Skin of body (tissue), 2 donors: Measurements from ENCODE around the gene PCK2. TPM values are rescaled to one million over a fixed set of nuclear protein-coding genes. Genes with fewer than 3 reads are reported as not detected.

ENCODE experiments used
- DNase-seq: peaks from one replicate; lab custom pipeline; 2025; lab: John Stamatoyannopoulos, UW
- total RNA-seq: library from RNA; depleted of rRNA; stranded (reverse); fragments of >200 nt; gene quantifications from one replicate; pipeline ENCODE4 v1.2.3, GENCODE V29; 2014

Gene PCK2
- total RNA-seq, 1 donor from 2014 or later: 7.2 TPM

DNA sequence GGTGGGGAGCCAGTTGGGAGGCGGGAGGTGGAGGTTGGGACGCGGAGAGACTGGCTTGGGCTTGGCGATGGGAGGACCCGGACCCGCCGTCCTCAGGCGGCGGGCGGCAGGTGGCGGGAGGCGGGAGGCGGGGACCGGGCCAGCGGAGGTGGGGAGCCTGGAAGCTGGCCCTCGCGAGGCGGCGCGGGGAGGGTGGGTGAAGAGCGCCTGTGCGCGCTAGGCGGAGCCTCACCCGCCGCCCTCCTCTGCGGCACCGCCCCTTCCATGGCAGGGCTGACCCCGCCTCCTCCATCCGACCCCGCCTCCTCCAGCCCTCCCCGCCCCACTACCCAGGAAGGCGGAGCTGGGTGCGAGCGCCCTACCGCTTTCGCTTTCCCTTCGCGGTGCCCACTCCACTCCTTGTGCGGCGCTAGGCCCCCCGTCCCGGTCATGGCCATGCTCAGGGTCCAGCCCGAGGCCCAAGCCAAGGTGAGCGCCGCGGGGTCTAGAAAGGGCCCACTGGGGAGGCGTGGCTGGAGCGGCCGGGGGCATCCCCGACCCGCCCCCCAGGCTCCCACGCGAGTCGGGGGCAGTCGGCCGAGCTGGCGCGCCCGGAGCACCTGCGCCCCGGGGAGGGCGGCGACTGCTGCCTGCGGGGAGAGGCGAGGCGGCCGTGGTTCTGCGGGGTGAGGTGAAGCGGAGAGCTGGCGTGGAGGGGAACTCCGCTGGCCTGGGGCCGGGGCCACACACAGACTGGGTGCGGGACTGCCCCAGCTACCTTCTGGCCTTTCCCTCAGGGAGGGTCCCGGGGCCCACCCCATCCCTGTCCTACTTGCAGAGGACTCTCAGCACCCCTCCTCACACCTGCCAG lies 41.9 kb downstream of the PCK2 start, which contains the start of gene PSME1:
PSME1 (plus strand) TSS at position 361 of the 850 bp plus-strand sequence; CDS start at position 430, 69 bp downstream.
- peak; percentile 80 for DNase-seq

DNA sequence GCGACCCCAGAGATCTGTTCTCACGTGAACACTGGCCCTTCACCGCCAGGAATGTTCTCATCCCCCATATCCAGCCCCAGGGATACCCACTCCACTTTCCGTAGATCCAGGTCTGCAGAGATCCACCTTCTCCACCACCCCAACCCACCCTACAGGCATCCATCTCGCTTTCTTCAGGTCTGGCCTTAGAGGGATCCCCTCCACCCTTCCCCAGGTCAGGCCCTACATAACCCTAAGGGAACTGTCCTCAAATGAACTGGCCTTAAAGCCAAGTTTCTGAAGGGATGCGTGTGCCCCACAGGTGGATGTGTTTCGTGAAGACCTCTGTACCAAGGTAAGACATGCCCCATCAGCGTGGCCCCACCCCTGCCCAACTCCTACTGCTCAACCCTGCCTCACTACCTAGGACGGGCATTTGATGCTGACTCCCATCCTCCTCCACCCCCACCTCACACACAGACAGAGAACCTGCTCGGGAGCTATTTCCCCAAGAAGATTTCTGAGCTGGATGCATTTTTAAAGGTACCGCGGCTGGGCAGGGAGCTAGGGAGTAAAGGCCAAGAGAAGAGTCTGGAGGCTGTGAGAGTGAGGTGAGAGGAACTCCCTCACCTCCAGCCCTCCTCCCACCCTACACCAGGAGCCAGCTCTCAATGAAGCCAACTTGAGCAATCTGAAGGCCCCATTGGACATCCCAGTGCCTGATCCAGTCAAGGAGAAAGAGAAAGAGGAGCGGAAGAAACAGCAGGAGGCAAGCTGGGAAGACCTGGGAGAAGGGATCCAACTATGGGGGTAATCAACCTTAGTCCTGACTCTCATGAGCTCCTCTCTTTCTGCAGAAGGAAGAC lies 42.8 kb downstream of the PCK2 start:
- no peak for DNase-seq

DNA sequence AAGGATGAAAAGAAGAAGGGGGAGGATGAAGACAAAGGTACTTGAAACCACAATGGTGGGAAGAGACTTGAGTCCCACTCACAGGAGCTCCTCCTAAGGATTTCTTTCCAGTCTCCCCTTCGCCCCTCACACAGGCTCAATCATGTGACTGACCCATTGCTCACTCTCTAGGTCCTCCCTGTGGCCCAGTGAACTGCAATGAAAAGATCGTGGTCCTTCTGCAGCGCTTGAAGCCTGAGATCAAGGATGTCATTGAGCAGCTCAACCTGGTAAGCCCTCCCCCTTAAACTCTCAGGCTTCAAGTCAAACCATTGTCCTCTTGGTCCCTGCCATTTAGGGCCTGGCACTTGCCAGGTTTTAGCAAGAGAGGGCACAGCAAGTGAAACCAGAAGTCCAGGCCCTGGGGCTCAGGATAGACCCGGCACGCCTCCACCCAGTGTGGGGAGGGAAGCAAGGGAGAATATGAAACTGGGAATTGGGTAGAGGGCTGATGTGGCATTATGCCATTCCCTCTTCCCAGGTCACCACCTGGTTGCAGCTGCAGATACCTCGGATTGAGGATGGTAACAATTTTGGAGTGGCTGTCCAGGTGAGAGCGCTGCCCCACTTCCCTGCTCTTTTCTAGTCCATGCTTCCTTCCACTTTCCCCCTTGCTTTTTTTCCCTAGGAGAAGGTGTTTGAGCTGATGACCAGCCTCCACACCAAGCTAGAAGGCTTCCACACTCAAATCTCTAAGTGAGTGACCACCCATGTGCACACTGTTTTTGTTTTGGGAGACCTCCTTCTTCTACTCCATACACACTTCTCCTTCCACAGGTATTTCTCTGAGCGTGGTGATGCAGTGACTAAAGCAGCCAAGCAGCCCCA lies 43.7 kb downstream of the PCK2 start:
- no peak for DNase-seq

DNA sequence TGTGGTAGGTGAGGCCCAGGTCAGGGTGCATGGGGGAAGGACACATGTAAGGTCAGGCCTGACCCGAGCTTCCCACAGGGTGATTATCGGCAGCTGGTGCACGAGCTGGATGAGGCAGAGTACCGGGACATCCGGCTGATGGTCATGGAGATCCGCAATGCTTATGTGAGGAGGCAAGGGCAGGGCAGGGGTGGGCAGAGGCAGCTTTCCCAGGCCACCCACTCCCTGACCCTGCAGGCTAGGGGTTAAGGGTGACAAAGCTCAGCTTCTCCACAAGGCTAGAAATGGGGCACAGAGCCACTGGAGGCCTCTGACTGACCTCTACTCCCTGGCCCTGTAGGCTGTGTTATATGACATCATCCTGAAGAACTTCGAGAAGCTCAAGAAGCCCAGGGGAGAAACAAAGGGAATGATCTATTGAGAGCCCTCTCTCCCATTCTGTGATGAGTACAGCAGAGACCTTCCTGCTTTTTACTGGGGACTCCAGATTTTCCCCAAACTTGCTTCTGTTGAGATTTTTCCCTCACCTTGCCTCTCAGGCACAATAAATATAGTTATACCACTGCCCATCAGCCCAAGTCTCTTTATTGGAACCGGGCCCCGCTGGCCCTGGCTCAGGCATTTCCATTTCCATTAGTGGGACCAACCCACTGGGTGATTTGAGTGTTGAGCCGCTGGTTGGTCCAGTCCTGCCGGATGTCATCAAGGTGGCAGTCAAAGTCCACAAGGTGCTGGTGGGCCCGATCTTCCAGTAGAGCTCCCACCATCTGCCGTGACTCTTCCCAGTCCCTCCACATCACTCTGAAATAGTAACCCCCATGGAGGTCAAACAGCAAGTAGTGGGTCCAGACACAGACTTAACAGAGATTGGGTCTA lies 44.5 kb downstream of the PCK2 start:
- DNase-seq: no peak

DNA sequence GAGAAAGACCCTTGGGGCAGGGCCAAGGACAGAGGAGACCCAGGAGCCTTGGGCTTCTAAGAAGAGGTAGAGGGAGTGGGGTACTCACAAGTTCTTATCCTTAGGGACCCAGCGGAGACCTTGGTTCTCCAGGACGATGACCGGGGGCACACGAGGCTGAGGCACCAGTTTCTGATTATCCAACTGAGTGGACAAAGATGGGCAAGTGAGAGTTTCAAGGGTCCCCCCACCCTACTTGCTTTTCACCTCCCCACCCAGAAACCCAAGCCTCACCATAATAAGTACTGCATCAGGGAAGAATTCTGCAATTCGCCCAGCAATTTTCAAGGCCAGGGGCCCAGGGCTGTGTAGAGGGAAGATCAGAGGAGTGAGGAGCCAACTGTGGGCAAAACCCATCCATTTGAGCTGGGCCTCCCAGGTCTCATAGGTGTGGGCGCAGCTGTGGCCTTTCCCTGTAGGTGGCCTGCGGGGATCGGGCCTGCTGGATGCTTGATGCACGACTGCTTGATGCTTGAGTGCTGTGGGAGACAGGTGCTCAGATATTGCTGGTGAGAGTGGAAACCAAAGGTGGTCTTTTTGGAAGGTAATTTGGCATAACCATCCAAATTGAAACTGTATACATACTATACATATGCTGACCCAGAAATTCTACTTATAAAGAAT lies 45.3 kb downstream of the PCK2 start:
- DNase-seq: no peak

DNA sequence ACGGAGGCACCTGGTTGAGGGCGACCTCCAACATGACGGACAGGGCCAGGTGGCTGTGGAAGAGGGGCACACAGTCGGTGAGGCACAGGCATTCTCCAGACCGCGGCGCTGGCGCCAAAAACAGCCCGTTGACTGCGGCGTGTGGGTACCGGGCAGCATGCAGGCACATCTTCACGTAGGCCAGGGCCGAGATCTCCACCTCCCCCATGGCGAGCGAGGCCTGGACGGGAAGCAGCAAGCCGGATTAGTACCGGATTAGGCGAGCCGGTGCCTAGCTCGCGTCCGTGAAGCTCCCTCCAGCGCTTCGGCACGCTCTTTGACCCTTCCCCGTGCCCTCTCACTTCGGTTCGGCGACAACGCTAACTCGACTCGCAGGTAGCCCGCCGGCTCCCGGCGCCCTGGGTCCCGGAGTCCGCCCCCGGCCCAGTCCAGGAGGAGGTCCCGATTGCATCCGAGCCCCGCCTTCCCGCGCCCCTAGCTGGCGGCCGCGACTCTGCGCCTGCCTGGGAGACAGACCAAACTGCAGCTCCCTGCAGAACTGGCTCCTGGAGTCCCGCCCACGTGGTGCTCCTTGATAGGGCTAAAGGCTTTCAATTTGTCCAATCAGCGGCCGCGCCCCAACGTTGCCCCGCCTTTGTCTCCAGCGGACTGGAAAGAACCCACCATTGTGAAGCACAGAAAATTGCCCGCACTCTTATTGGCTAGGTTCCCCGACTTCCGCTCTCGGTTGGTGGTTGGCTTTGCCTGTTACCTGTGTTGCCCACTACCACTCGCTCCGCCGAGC lies 47.2 kb downstream of the PCK2 start, which contains the start of gene EMC9:
EMC9 (minus strand) TSS at position 495 of the 784 bp plus-strand sequence; CDS start at position 208, 287 bp downstream.
- peak; percentile 99 for DNase-seq

DNA sequence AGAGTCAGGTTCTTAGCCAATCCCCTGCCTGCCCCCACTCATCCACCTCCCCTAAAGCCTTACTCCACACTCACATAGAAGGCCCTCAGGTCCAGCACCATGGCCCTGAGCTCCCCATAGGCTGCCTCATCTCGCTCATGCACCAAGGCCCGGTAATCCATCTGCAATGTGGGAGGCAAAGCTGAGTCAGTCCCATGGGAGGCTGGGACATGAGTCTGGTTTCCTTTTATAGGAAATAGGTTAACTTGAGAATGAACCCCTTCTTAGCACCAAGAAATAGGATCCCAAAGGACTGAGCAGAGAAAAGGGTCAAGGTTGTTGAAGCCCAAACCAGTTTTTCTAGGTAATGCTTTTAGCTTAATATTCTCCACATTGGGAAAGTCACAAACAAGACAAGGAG lies 49.4 kb downstream of the PCK2 start:
- no peak for DNase-seq

DNA sequence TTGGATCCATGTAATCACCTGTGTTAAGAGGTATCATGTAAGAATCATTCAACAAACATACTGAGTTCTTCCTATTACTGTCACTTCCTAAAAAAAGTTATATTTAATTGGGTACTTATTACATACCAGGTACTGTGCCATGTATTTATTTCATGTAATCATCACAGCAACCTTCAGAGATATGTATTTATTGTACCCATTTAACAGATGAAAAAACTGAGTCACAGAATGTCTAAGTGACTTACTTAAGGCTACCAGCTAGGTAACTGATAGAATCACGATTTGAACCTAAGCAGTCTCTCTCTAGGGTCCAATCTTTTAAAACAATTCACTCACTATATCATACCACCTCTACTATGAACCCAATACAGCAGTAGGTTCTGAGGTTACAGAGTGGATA lies 50.3 kb downstream of the PCK2 start:
- no peak for DNase-seq

DNA sequence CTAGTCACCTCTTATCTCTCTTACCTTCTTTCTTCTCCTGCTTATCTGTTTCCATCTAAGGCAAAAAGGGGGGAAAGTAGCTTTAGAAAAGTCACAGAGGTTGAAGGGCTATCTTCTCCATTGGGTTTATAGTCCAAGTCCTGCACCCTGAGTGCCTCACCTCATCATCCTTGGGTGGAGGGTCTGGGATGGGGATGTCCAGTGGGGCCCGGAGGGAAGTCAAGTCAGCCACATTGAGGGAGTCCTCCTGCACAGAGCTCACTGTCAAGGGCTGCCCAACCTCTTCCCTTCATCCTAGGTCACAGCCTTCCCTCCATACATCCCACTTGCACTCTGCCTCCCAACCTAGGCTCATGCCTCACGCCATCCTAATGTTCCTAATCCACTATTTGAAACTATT lies 51.1 kb downstream of the PCK2 start:
- no peak for DNase-seq

DNA sequence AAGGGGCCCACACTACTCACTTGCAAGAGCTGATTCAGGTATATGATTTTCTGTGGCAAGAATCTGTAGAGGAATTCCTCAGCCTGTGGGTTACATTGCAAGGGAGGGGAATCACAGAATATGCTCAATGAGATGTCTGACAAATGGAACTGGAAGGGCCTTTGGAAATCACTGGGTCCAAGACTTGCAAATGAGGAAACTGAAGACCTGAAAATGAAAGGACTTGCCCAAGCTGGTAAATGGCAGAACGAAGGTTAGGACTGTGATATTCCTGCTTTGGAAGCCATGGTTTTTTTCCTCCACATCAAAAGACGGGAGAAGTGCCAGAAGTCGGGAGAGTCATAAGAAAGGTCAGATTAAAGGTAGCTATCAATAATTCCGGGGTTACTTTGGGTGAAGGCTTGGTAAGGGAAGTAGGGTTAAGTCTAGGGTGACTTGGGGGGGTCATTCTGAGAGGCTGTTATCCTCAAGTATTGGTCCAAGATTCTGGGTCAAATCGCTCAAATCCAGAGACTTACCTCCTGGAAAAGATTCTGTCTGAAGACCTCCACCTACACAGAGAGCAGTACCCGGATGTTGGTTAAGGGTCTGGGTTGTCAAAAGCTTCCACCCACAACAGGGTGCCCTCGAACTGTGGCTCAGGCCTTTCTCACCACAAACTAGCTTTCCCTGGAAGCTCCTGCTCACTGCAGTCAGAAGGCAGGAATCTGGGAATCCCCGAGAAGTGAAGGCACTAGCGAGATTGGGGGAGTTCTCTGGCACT lies 51.8 kb downstream of the PCK2 start:
- DNase-seq: no peak

DNA sequence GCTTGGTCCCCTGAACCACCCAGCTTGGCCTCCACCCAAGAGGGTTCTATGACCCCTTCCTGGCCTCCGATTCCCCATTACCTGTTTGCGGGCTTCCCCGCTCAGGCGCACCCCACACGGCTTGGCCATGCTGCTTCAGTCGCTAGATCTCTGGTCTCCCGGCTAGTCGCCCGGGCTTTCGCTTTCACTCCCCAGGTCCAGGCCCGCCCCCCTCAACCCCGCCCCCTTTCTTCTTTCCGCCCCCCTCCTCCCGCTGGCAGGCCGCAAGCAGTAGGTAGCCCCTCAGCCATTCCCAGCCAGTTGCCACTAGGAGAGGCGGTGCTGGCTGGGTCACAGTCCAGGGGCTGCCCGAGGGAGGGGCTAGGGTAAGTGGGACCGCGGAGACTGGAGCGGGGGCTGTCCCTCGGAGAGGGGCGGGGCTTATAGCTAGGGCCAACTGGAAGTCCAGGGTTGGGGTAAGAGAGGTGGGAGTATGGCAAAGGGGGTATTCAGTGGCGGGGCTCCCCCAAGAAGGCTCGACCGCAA lies 52.4 kb downstream of the PCK2 start, which contains the start of gene PSME2:
PSME2 (minus strand) TSS at position 158 of the 525 bp plus-strand sequence; CDS start at position 129, 29 bp downstream.
- DNase-seq: peak; percentile 90

DNA sequence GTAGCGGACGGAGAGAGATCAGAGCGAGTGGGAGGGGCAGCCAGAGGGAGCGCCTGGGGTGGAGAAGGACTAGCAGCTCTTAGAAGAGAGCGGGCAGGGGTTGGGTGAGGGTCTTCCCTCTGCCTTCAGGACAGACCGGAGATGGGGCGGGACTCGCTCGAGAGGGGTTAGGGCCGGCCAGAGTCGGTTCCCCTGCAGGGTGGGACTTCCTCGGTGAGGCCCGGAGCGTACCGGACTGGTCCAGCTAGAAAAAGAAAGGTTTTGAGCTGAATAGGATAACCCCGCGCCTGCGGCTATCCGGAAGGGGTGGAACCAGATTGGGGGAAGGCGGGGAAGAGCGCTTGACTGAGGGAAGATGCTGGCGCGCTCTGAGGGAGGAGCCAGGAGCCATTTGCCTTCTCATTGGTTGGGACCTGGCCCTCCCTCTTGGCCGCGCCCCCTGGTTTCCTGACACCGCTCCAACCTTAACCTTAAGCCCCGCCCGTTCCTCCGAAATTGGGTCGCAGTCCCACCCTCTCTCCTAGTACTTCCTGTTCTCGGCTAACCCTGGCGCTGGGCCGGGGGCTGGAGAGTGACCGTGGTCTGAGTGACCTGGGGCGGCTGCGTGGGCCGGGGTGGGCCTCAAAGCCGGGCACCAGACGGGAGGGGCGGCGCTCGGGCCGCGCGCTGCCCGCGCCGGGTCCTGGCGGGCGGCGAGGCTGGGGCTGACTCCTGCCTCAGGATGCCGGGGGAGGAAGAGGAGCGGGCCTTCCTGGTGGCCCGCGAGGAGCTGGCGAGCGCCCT lies 53.1 kb downstream of the PCK2 start, which contains the start of gene RNF31:
RNF31 (plus strand) TSS at position 521 of the 783 bp plus-strand sequence; CDS start at position 722, 201 bp downstream.
- DNase-seq: peak; percentile 98

DNA sequence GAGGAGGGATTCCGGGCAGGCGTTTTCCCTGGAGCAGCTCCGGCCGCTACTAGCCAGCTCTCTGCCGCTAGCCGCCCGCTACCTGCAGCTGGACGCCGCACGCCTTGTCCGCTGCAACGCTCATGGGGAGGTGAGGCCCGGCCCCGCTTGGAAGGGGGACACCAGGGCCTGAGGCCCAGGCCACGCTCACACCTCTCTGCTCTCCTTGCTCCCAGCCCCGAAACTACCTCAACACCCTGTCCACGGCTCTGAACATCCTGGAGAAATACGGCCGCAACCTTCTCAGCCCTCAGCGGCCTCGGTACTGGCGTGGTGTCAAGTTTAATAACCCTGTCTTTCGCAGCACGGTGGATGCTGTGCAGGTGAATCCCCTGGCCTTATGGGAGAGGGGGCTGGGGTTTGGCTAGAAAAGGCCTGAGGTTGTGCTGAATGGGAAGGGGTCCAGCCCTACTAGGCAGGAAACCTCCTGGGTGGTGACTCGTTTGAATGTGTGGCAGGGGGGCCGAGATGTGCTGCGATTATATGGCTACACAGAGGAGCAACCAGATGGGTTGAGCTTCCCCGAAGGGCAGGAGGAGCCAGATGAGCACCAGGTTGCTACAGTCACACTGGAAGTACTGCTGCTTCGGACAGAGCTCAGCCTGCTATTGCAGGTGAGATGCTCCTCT lies 53.8 kb downstream of the PCK2 start:
- no peak for DNase-seq

DNA sequence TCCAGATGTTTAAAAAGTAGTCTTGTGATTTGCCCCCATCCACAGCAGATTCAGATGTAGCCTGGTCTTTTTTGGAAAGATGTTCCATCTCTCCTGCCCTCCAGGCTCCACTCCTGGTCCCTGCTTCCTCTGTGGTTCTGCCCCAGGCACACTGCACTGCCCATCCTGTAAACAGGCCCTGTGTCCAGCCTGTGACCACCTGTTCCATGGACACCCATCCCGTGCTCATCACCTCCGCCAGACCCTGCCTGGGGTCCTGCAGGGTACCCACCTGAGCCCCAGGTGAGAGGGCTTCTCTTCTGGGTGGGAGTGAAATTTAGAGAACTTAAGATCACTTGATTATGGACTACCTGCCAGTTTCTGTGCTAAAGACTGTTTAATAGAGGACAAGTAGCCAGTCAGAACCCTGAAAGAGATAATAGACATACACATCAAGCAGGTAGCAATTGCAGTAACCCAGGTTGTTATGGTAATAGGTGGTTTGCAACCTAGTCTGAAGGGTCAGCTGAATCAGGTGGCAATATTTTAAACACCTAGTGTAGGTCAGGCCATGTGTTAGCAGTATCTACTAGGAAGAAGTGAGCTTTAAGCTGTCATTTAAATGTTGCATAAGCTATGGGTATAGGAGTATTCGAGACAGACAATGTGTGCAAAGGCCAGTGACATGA lies 55.3 kb downstream of the PCK2 start:
- DNase-seq: no peak

DNA sequence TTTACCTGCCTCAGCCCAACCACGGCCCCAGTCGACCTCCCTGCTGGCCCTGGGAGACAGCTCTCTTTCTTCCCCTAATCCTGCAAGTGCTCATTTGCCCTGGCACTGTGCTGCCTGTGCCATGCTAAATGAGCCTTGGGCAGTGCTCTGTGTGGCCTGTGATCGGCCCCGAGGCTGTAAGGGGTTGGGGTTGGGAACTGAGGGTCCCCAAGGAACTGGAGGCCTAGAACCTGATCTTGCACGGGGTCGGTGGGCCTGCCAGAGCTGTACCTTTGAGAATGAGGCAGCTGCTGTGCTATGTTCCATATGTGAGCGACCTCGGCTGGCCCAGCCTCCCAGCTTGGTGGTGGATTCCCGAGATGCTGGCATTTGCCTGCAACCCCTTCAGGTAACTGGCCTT lies 56.0 kb downstream of the PCK2 start:
- DNase-seq: no peak

DNA sequence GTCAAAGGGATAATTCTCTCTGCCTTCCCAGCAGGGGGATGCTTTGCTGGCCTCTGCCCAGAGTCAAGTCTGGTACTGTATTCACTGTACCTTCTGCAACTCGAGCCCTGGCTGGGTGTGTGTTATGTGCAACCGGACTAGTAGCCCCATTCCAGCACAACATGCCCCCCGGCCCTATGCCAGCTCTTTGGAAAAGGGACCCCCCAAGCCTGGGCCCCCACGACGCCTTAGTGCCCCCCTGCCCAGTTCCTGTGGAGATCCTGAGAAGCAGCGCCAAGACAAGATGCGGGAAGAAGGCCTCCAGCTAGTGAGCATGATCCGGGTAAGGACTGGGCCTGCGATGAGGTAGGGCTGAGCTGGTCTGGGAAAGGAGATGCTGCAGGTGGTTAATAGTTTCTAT lies 56.5 kb downstream of the PCK2 start:
- DNase-seq: no peak
